Hematopoietic multipotent progenitor cell treated with erythropoietin and hydrocortisone succinate and interleukin-3 and kit ligand, for 4 days (in vitro differentiated cells): ENCODE results near the gene ATP11A.
A peak's percentile ranks its signal among the peaks of the same experiment; 100 is the strongest.

Experiments
- DNase-seq: peaks from one replicate; pipeline ENCODE4 v3.0.0-alpha.2; 2015

The ATP11A gene

DNA sequence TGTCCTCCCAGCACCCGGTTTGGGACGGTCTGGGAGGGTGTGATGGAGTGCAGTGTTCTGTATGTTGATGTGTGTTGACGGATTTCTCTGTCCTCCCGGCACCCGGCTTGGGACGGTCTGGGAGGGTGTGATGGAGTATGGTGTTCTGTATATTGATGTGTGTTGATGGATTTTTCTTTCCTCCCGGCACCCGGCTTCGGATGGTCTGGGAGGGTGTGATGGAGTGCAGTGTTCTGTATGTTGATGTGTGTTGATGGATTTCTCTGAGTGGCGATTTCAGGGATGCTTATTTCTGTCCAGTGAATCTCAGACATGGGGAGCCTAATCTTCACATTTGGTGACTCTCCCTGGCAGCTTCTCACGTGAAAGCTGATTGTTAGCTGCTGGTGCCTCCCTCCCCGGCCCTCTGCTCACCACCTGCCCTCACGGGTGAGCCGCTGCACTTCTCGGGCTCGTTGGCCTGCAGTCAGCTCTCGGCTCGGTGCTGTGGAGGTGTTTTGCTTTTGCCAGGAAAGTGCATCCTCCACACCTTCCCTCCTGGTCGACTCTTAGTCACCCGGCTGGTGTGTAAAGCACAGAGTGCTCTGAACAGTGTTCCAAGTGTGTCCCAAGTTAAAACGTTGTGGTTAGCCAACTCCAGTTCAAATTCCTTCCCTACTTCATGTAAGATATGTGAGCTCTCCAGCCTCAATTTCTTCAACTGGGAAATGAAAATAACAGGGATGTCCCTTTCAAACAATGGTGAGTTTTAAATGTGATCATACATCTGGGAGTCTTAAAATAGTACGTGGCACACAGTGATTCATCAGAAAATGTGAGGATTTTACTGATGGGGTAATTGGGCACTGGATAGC, 54.6 kb downstream of the ATP11A start:
- DNase-seq = no peak

DNA sequence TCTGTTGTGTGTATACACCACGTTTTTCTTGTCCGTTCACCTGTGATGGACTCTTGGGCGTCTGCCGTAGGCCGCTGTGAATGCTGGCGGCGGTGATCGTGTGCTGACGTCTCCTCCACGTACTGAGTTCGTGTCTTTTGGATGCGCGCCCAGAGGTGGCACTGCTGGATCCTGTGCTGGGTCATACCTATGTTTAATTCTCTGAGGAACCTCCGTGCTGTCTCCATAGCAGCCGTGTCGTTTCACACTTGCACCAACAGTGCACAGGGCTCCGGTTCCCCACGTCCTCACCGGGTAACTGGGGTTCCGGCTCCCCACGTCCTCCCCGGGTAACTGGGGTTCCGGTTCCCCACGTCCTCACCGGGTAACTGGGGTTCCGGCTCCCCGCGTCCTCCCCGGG, 56.2 kb downstream of the ATP11A start:
- no peak for DNase-seq

DNA sequence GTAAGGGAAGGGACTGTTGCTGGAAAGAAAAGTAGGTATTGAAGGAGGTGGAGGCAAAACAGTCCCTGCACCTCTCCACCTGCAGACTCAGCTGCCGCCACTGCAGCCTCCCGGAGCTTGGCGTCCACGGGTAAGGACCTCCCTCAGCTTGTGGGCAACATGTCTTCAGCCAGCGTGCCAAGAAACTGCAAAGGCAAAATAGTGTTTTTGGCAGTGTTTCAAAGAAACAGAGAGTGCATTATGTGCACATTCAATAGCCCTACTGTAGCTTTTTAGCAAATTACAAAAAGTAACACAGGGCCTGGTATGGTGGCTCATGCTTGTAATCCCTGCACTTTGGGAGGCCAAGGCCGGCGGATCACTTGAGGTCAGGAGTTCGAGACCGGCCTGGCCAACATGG, 57.4 kb downstream of the ATP11A start:
- no peak for DNase-seq

DNA sequence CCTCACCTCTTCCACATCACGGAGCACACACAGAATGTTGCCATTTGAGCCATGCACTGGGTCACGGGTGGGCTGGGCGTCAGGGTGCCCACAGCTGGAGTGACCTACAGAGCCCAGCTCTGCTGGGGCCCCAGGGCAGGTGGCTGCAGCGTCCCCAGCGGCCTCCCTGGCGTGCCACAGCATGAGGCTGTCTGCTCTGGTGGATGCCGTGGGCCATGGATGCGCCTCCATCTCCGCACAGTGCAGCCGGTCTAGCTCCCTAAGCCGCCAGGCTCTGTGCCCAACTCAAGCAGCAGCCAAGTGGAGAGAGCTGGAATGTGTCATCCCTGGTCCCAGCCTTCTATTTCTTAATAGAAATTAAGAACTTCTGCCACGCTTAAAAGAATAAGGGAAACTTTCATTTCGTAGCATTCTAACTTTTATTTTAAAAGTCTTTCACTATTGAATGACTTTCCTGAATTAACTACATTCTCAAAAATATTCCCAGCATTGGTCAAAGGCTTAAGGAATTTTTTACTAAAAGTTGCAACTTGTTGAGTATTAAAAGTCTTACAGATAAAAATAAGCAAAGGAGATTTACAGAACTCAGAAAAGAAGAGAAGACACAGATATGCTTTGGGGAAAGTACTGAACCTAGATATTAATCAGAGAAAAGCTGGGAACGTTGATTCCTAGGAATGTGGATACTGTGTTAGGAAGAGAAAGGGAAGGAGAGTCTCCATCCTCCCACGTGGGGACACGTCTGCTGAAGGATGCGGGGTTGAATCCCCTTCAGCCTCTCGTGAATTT, 59.3 kb downstream of the ATP11A start:
- DNase-seq = no peak

DNA sequence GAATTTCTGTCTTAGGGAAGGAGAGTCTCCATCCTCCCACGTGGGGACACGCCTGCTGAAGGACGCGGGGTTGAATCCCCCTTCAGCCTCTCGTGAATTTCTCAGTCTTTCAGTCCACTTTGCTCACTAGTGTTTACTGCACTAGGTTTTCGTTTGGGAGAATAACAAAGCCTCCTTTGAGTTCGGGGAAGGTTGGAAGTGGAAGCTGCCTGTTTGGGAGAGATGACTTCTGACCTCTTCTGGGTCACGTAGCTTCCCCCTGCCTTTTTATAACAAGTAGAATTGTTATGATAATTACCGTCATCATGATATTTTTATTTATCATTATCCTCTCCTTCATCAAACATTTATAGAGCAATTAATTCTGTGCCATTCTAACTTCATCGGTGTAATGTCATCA, 60.7 kb downstream of the ATP11A start:
- DNase-seq = no peak

DNA sequence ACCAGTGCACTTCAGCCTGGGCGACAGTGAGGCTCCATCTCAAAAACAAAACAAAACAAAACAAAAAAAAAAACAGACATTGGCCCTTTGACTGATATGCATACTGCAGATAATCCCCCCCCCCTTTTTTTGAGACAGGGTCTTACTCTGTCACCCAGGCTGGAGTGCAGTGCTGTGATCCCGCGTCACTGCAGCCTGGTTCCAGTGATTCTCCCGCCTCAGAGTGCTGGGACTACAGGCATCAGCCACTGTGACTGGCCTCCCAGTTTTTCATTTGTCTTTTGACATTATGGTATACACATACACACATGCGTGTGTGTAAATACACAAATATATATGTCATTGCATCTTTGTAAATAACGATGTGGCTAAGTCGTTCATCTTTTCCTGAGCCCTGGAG, 61.8 kb downstream of the ATP11A start:
- no peak for DNase-seq

DNA sequence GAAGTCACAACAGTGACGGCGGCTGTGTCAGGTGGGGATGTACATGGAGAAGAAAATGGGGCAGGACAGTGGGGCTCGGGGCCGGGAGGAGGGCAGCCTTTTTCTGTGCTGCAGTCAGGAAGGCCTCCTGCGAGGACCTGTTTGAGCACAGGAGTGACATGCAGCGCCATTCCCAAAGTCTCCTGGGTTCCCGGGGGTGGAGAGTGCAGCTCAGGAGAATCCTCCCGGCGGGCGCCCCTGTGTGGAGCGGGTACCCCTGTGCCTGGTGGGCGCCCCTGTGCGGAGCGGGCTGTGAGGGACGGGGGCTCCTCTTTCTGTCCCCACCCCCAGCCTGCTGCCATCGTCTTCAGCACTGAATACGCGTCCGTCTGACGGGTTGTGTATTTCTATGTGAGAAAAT, 62.4 kb downstream of the ATP11A start:
- no peak for DNase-seq

DNA sequence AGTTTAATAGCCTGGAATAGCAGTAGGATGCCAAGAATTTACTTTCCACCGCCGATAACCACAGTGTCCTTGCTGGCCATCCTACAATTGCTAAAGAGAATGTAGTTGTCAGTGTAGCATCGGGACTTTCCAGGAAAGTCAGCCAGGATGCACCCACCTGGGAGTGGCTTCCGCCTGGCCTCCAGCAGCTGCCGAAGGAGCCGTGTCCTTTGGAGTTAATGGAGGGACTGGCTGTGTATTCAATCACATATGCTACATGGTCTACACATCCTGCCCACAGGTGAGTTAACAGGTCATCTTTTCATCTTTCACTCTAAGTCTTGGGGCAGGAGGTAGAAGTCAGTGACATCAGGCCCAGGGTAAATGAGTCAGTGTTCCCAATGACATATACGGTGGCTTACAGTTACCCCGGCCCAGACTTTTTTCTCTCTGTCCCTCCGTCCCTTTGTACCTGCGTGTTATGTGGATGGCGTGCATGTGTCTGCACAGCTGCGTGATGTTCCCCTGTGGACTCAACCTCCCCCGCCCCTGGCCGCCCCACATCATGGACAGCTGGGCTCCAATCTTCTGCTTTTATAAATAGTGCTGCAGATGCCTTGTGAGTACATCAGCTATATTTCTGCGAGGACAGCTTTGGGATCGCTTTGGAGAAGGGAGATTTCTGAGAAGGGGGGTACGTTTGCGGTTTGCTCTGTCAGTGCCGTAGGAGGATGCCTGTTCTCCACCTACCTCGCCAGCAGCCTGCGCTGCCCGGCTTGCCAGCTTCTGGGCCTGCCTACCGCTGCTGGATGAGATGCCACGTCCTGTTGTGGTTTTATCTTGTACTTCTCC, 63.1 kb downstream of the ATP11A start:
- peak; percentile 46 for DNase-seq

DNA sequence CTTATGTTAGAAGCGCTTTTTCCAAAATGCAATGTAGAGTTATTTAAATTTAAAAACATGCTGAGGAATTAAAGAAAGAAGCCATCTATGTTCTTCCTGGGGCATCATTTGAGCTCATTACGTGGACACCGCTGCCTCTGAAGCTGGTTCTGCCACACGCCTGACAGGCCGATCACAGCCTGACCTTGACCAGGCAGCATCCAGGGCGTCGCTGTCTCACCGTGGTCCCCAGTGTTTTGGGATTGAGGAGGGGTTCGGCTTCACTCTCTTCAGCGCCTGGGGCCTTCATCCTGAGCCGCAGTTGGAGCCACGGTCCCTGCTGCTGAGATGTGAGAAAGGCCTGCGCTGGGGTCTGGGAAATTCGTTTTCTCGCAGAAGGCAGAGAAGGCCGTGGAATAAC, 64.0 kb downstream of the ATP11A start:
- no peak for DNase-seq

DNA sequence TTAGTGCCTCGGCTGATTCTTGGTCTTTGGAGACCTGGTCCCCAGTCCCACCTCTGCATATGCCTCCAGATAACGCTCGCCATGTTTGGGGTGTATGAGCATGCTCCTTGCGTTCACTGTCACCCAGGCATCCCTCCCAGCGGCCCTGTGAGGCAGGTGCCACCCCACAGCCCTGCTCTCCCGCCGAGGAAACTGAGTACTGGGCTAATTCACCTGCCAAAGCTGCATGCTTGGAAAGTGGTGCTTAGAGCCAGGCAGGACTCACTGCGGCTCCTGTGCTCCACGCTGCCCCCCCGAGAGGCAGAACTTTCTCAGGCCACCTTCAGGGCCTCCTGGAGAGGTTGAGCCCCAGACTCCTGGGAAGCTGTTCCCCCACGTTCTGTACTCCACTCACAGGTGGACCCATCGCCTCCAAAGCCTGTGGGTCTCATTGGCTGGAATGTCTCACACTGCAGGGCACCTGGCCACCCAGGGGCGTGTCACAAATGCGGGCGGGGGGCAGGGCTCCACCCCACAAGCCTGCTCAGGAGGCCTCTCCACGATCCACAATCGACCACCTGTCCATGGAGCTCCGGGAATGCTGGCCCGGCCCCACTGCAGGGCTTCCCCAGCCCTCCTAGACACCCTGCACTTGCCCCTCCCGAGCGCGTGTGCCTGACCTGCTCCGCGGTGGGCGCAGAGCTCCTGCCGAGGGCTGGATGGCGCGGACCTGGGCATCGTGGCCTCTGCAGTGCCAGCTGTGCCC, 64.6 kb downstream of the ATP11A start:
- no peak for DNase-seq

DNA sequence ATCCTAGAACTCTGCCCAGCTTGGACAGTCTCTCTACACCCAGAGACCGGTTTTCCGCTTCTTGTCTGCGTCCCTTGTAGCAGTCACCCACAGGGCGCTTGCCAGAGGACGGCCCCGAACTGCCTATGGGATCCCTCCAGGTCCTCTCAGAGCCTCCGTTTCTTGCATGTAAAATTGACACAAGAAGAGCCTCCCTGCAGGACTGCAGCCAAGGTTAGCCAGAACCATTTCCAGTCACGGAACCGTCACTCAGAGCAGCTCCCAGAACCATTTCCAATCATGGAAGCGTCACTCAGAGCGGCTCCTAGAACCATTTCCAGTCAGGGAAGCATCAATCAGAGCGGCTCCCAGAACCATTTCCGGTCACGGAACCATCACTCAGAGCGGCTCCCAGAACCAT, 65.5 kb downstream of the ATP11A start:
- DNase-seq = no peak

DNA sequence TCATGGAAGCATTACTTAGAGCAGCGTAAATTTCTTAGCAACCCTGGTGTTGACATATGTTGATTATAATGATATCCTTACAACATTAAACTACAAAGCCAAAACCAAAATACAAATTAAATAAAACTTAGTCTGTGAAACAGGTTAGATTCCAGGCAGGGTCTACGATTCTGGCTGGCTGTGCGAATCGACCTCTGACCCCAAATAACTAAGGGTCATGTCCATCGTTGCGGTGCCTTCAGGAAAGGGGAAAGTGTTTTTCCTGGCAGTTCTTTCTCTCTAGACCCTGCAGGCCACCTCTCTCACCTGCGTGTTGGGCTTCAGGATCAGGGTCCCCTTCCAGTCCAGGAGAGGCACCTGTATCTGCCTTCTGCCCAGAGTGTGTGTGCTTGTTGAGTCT, 66.2 kb downstream of the ATP11A start:
- DNase-seq = no peak

DNA sequence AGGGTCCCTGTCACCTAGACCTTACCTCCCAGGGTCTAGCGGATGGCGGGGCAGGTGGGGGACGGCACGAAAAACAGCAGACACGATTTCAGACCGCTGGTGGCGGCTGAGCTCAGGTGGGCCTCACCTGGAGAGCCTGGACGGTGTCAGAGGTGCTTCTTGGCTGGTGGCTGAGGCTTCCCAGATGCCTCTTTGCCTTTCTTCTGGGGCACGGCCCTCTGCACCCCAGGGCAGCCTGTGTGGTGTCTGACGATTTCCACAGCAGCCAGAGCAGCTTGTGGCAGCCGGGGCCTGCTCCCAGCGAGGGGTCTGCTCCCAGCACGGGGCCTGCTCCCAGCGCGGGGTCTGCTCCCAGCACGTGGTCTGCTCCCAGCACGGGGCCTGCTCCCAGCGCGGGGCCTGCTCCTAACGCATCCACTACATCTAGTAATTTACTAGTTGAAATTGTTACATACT, 66.7 kb downstream of the ATP11A start:
- no peak for DNase-seq

DNA sequence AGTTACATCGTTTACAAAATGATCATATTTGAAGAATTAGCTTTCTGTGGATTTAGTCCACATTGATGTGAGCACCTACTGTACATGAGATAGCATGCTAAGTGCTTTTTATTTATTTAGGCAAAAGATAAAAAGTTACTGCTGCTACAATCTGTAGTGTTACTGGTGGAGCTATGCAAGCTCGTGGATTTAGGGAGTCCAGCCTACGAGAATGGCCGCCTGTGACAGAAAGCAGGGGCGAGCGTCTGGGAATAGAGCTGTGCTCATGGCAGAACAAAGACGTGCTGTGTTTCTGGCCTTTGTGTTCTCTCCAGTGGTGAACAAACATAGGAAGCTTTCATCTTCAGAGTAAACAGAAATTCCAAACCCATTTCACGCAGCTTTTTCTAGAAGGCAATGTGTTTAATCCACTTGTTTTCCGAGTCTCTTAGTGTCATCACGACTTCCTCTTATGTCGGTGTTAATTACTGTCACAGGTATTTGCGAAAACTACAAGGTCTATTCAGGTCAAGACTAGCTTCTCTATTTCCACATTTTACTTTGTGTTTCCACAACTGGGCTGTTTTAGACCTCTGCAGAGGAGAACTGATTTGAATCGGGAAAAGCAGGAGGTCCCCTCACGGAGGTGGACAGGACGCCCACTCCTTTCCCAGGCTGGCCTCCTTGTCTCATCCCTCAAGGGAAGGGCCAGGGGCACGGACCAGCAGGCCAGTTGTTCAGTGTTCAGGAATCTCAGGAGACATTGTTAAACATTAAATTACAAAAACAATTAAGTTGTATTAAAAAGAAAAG, 67.3 kb downstream of the ATP11A start:
- no peak for DNase-seq

DNA sequence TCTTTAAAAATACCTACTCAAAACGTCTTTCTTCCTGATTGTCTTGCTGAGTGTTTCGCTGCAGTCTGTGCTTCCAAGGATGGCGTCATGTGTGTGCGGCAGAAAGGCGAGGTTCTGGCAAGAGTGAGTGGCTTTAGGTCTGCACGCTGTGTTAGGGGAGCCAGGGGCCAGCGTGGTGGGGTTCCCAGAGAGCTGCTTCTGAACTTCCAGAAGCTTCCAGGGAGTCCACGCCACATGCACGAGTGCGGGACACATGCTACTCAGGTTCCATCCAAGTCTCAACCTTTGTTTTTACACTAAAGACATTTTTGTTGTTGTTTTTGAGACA, 67.9 kb downstream of the ATP11A start:
- DNase-seq = no peak

DNA sequence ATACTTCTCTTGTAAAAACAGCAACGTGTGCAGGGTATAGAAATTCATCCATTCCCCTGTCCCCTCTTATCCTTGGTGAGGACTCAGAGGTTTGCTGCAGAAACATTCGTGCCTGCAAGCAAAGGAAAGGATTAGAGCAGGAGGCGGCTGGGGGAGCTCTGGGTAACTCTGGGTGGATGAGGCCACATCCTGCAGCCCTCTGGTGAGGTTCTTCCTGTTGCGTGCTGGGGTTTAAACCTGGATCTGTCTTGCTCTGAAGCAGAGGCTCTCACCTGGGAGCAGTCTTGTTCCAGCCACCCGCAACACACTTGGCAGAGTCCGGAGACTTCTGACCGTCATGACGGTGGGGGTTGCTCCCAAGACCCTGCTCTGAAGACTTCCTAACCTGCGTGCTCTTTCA, 69.2 kb downstream of the ATP11A start:
- no peak for DNase-seq

DNA sequence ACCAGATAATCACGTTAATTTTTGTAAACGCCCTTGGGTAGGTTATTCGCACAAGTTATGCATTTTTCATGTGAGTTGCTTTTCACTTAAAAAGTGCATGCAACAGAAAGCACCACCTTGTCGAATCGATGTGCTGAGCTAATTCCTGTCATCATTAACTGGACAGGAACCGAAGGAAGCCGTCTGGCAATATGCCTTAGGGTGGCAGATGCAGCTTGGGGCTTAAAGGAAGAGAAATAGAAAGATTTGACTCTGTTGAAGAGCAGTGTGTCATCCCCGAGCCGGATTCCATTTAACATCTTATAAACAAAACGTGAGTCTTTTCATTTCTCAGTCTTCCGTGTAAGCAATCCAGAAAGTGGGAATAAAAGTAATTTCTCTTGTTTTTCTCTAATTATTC, 70.0 kb downstream of the ATP11A start:
- DNase-seq = no peak

DNA sequence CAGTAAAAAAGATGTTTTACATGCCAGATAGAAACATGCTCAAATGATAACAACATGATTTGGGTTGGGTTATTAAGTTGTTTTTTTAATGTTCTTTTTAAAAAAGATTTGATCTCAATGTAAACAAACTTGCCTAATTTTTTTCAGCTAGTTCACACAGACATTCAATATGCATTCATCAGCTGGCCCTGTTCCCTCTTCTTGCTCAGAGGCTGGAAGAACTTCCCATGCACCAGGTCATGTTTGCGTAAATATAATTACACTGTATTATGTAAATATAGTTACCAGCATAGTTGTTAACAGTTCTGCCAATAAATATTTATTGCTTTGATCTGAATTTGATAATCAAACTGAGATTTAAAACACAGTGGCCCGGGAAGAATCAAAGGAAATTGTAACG, 70.6 kb downstream of the ATP11A start:
- DNase-seq = no peak

DNA sequence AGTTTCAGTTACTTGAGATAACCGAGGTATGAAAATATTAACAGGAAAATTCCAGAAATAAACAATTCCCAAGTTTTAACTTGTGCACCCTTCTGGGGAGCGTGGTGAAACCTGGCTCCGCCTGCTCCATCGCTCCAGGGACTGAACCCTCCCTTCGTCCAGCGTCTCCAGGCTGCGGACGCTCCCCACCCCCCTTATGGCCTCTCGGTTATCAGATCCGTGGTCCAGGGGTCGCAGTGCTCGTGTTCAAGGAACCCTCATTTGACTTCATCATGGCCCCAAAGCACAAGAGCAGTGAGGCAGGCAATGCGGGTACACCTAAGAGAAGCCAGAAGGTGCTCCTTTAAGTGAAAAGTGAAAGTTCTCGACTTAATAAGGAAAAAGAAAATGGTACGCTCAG, 71.1 kb downstream of the ATP11A start:
- DNase-seq = no peak

DNA sequence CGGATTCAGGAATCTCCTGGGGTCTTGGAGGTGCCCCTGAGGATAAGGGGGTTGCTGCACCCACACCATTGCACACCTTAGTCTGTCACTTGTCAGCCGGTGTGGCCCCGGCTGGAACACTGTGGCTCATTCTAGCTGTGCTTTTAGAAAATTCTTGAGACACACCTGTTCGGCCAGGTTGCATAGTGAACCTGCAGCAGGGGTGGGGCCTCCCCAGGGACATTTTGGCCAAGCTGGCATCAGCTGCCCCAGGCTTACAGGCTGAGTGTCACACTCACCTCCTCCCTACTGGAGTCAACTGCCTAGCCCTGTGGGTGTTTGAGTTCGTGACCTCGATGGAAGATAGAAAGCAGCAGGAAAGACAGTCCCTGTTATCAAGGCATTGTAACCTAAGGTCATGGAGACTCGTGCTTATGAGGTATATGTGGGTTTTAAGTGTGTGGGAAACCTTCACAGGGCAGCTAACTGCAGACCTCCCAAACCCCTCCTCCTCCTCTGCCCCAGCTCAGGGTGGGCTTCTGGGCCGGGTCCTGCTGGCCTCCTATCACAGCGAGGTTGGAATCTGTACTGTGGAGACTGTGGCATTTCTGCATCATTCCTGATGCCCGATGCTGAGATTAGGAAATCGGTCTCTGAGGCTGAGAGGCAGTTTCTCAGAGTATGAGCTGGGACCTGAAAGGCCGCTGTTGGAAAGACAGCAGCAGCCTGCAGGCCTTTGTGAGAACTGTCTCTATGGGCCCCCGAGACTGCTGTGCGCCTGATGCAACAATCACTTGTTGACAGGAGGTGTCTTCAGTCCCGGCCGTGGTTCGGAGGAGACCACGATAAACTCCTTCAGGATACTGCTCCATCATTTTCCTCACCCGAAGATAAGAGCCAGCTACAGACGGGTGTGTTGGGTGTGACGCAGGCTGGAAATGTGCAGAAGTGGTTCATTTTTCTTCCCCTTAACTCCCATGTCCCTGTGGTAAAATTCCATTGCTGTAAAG, 72.2 kb downstream of the ATP11A start:
- no peak for DNase-seq

DNA sequence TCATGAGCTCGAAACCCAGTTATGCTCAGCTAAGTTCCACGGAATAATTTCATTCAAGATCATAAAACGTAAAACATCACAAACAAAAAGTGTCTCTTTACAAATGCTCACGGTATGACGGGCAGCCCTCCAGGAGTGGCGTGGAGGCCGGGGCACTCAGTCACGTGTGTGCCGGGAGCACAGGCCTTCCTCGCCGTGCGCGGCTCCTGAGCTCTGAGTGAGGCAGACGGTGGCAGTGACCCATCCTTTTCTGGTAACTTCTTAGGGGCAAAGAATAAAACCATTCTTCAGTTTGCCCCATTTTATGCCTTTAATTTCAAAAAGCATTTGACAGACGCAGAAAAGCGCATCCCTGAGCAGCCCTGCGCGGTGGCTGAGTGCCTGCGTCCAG, 72.8 kb downstream of the ATP11A start:
- DNase-seq = no peak
